CD4-positive, alpha-beta T cell treated with Interleukin-6 at 100 ng/mL for 8 hours (primary cell): ENCODE data around the gene PDRG1.
"Not testable (repeated sequence)": the region's sequence is repeated elsewhere in the genome, so short reads cannot be mapped to it uniquely, and the experiment has no call there.

Source experiments
- DNase-seq: peaks from one replicate; pipeline ENCODE4 v3.0.0-alpha.2; 2020; ENCODE audit warnings: mixed read lengths, low spot score

Gene PDRG1

DNA sequence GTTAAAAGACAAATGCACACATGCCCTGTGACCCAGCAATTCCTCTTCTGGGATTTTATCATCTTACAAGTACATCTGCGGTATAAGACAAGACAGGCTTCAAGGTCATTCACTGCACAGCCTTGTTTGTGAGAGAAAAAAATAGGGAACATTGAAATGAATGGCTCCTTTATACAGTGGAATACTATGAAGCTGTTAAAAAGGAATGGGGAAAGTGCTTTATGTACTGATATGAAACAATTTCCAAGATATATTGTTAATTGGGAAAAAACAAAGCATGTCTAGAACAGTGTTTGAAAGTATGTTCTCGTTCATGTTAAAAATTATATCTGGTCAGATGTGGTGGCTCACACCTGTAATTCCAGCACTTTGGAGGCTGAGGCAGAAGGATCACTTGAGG lies 25.4 kb downstream of the PDRG1 start:
- DNase-seq, result no peak

DNA sequence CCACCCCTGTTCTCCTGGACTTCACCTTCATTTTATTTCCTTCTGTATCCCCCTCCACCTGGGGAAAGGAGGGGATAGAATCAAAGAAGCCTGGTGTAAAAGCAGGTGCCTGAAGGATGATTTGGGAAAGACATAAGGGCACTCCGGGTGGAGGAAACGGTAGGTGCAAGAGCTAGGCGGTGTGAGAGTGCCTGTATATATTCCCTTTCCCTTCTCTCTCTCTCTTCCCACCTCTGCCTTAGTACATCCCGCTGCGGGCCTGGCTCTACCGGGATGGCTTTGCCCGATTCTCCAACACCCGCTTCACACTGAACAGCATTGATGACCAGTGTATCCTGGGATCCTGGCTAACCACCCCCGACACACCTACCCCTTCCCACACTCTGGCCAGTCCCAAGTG lies 26.2 kb downstream of the PDRG1 start:
- DNase-seq, result no peak

DNA sequence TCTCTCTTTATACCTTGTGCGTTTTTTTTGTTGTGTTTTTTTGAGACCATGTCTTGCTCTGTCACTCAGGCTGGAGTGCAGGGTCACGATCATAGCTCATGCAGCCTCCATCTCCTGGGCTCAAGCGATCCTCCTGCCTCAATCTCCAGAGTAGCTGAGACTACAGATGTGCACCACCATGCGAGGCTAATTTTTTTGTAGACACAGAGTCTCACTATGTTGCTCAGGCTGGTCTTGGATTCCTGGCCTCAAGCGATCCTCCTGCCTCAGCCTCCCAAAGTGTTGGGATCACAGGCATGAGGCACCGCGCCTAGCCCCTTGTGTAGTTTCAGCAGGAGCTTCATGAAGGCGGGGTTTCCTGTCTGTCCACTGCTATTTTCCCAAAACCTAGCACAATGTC lies 27.3 kb downstream of the PDRG1 start:
- no peak for DNase-seq

DNA sequence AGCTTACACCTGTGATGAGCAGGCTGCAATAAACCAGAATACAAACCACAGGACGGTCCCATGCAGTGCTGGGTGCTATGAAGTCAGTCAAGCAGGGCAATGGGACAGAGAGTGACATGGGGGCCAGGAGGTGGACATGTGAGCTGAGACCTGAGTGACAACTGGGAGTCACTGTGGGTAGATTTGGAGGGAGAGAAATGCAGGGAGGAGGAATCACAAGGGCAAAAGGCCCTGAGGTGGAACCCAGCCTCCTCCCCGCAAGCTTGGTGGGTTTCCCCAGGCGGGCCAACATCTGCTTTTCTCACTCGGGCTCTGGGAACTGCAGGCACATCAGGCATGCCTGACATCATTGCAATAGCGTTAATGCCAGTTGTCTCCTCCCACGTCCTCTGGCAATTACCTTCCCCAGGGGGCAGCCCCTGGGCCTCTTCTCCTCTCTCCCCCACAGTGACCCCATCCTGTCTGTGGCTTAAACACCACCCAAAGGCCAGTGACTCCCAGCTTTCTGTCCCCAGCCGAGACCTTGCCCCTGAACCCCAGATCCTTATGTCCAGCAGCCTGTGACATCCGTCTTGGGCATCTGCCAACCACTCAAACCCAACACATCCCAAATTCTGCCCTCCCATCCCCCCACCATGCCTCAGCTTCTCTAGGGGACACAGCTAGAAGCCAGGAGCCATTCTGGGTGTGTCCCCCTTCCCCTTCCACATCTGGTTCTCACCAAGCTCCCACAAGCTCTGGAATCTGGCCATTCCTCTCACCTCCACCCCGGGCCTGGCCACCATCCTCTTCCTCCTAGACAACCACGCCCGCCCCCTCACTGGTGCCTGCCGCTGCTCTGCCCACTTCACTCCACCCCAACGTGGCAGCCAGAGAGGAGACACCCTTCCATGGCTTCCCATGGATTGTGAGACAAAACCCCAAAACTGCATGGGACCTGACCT lies 28.2 kb downstream of the PDRG1 start:
- DNase-seq, result no peak

DNA sequence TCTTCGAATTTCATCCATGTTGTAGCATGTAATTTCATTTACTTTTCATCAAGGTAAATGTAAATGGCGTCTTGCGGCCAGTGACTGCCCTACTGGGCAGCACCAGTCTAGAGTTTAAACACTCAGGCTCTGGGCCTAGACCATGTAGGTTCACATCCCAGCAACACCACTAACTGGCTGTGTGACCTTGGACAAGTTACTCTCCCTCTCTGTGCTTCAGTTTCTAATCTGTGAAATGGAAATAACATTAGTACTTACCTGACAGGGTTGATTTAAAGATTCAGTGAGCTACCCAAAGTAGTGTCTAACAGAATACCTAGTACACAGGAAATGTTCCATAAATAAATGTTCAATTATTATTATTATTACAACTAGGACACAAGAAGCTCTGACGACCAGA lies 29.3 kb downstream of the PDRG1 start:
- no peak for DNase-seq

DNA sequence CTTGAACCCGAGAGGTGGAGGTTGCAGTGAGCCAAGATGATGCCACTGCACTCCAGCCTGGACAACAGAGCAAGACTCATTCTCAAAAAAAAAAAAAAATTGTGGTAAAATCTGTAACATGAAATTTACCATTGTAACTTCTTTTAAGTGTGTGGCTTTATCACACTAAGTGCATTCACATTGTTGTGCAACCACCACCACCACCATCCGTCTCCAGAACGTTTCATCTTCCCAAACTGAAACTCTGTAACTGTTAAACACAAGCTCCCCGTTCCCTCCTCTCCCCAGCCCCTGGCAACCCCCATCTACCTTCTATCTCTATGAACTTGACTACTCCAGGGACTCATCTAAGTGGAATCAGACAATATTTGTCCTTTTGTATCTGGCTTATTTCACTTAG lies 29.7 kb downstream of the PDRG1 start:
- DNase-seq, result no peak

DNA sequence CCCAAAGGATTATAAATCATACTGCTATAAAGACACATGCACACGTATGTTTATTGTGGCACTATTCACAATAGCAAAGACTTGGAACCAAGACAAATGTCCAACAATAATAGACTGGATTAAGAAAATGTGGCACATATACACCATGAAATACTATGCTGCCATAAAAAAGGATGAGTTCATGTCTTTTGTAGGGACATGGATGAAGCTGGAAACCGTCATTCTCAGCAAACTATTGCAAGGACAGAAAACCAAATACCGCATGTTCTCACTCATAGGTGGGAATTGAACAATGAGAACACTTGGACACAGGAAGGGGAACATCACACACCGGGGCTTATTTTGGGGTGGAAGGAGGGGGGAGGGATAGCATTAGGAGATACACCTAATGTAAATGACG lies 30.4 kb downstream of the PDRG1 start:
- DNase-seq, result not testable (repeated sequence)

DNA sequence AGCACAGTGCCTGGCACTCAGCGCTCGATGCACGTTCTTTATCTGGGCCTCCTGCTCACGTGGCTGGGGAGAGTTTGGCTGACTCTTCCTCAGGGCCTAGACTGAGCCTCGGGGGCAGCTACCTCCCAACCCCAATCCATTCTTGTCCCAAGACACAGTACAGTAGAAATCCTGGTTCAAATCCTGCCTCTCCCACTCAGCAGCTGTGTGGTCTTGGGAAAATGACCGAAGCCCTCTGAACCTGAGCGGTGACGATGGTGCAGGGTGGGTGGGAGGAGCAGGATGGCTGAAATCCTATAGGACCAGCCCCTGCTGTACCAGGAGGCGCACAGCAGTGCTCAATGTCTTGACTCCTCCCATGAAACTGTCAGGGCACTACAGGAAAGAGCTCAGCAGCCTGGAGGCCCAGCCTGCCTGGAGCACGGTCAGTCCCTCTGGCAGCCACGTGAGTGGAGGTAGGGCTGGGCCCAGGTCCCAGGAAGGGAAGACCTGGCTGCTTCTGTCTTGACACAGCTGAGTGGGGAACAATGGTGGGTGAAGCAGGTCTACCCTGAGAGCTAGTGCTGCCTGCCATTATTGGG lies 31.5 kb downstream of the PDRG1 start:
- no peak for DNase-seq

DNA sequence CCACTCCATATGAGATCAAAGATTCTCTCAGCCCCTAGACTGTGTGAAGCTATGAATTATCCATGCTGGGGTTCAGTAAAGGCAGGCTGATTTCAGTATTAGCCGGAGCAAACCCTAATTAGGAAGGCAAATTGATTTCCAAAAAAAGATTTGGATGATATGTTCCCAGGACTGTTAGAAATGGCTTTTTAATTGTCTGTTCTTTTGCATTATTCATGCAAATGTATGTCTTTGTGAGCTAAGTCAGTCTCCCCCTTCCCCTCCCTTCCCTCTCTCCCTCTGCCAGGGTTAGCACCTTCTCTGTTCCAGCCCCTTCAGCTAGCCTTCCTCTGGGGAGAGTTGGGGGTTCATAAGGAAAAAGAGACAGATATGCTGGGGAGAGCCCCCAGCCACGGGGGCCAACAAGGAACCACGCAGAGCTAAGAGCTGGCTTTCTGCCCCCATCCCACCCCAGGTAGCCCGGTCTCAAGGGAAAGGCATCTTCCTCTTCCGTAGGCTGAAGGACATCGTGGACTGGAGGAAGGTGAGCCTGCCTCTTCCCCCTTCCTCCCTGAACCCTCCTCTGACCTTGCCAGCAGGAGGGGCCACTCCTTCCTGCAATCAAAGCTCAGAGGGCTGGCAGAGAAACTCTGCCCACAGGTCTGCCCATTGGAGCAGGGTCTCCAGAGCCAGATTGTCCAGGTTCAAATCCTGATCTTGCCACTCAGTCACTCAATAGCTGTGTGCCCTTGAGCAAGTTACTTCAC lies 32.3 kb downstream of the PDRG1 start:
- DNase-seq, result no peak

DNA sequence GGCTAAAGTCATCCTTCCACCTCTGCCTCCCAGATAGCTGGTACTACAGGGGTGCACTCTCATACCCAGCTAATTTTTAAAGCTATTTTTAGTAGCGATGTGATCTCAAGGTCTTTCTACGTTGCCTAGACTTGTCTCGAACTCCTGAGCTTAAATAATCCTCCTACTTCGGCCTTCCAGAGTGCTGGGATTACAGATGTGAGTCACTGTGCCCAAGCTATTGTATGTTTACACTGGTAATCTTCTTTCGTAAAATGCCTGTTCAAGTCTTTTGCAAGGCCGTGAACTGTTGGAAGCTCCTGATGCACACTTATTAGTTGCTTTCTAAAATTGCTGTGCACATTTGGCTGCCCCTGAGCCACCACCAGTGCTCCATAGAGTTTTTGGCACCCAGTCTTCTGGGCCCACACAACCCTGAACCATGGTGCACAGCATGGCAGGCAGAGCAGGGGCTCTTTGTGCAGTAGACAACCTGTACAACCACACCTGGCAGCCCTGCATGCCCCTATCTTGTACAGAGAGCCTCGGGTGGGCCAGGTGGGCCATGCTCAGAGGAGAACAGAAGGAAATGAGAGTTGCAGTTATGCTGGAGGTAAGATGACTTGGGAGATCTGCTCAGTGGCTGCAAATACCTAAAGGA lies 33.3 kb downstream of the PDRG1 start:
- DNase-seq, result no peak

DNA sequence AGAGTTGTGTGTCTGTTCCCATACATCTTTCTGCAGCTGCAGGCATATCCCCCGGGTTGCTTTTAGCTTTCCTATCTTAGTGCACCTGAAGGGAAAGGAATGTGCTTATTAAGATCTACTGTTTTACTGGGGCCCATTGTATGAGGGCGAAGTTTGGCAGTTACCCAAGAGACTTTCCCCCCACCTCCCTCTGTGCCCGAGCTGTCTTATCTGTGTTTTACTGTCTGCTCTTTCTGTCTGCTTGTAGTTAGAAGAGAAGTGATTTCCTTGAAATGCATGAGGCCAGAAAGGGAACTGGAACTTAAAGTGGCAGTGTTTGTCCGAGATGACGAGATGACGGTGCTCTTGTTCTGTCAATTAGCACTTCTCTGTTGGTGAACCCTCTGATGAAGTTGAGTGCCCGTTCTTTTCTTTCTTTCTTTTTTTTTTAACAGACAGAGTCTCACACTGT lies 33.9 kb downstream of the PDRG1 start:
- DNase-seq, result not testable (repeated sequence)

DNA sequence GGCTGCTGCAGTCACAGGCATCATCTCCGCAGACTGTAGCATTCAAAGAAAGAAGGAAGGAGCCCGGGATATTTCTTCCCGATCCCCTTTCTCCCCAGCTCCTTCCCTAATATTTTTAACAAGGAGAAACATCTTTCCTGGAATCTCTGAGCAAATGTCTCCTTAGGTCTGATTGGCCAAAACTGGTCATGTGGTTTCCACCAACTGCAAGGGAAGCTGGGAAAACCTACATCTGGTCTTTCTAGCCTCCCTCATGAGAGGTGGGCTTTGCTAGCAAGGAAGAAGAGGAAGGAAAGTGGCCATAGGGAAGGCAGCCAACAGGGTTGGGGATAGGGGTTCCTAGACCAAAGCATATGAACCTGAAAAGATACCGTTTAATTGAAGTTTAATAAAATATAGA lies 35.1 kb downstream of the PDRG1 start:
- no peak for DNase-seq

DNA sequence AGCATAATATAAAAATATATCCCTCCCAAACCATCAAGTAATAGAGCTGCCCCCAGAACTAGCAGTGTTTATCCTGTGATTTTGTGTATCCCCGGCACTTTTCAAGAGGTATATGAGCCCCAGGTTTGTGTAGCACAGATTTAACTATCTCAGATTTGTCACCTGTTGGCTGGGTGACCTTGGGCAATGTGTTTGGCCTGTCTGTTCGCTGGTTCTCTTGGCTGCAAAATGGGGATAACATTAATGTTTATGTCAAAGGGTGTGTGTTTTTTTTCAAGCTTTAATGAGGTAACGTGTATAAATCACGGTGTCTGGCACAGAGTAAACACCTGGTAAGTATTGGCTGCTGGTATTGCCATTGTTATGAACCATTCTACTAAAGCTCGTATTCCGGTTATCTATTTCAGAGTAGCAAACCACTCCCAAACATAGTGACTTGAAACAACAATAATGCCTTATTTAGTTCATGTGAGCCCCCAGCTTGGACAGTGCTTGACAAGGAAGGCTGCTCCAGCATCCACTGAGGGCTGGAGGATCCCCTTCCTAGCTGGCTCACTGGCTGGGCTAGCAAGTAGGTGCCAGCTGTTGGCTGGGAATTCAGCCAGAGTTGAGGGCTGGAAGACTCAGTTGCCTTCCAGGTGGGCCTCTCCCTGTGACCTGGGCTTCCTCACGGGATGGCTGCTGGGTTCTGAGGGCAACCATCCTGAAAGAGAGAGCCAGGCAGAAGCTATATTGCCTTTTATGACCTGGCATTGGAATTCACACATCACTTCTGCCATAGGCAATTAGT lies 36.2 kb downstream of the PDRG1 start:
- DNase-seq, result no peak

DNA sequence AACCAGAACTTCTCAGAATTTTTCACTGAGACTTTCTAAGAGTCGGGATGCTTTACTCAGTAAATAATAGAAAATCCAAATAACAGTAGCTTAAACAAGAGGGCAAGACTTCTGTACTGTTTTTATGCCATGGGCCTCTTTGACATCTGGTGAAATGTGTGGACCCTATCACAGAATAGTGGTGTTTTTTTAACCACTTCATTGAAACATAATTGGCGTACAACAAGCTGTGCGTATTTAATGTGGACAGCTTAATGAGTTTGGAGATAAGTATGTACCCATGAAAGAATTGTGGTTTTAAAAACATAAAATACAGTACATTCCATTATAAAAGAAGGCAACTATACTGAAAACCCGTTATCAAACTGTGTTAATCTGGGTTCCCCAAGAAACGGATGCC lies 37.7 kb downstream of the PDRG1 start:
- no peak for DNase-seq

DNA sequence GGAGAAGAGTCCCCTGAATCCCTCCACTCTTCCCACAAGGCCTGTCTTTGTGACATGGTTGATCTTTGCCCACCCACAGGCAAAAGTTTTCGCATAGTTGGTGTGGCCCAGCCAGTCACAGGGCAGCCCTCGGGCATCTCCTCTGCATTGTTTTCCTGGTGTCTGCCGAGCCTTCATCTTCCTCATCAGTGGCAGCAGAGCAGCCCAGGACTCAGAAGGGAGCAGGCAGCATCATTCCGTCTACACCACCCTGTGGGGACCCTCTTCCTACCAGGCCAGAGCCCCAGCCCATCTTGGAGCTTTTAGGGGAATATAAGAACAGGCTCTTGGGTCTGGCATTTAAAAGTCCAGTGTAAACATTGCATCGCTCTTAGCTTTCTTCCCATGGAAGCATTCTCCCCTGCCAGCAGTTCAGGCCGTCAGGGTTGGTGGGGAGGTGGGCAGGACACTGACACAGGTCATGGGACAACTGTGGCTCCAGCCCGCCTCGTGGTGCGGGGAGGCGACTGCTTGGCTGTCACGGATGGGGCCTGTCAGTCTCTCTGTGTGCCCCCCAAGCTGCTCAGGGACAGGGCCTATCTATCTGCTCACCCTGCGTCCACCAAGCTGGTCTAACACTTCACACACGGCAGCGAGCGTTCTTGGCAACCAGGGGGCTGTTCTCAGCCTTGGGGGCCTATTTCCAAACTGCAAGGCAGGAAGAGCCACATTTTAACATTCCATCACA lies 38.3 kb downstream of the PDRG1 start:
- DNase-seq, result no peak

DNA sequence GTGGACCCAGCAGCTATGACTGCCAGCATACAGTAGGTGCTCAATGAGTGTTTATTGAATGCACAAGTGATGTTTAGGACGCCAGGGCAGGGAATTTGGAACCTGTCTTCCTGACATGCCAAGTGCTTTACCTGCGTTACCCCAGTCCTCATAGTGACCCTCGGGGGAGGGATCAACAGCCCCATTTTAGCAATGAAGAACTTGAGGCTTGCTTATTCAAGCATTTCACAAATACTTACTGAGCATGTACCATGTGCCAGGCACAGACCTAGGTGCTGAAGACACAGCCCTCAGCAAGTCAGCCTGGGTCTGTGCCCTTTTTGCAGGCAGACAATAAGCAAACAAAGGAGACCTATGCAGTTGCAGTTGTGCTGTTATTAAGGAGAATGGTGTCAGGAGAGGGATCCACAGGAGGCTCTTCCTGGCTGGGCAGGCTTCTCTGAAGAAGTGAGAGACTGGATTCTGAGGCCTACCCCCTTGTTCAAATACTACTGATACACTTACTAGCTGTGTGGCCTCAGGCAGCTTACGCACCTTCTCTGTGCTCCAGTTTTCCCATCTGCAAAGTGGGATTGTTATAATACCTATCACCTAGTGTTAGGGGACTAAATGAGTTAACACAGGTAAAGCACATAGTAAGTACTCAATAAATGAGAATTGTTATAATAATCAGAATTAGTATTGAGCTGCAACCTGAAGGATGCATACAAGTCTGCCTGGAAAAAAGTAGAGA lies 41.6 kb downstream of the PDRG1 start:
- DNase-seq, result no peak

DNA sequence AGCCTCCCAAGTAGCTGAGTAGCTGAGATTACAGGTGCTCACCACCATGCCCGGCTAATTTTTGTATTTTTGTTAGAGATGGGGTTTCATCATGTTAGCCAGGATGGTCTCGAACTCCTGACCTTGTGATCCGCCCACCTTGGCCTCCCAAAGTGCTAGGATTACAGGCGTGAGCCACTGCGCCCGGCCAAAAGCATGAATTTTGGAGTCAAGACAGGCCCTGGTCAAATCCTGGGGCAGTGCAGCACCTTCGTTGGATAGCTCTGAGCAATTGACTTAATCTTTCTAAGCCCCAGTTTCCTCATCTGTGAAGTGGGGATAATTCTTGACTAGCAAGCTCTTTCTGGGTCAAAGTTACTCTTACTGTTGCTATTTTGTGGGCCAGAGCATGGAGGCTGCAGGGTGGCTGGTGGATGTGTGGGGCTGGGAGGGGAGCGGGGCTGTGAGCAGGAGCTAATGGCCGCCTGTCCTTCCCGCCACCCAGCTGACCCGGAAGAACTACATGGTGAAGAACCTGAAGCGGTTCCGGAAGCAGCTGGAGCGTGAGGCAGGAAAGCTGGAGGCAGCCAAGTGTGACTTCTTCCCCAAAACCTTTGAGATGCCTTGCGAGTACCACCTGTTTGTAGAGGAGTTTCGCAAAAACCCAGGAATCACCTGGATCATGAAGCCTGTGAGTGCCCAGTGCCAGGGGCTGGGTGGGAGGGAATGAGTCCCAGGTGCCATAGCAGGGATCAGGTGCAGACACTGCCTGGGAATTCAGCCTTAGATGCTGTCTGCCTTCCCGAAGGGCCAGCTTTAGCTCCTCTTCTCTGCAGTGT lies 42.4 kb downstream of the PDRG1 start:
- DNase-seq, result no peak

DNA sequence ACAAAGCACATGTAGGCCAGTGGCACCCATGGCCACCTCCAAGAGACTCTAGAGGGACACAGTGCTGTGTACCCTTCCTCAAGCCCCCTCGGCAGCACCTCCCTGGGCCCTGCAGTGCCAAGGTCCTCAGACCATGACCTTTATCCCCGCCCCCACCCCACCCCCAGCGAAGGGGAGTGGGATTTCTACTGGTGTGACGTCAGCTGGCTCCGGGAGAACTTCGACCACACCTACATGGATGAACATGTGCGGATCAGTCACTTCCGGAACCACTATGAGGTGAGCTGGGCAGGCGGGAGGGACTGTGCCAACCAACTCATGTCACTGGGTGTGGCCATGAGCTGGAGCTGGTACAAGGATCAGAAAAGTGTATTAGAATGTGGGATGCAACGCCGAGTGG lies 43.4 kb downstream of the PDRG1 start:
- DNase-seq, result no peak

DNA sequence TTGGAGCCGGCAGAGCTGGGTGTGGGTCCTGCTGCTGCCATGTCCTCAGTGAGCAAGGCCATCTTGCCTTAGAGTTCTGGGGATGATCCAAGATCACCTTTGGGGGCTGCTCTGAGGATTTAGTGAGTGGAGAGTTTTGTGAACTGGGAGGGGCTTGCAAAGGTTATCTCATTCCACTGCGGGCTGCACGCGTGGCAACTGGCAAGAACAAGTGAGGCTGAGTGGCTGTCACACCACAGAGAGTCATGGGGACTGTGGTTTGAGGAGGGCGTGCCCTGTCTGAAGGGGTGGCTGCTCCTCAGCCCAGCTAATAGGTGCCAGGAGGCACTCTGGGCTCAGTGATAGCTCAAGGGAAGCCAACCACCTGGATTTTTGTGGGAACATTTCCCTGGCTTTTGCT lies 43.8 kb downstream of the PDRG1 start:
- no peak for DNase-seq
